Liver (tissue), 9 donors: ENCODE measurements around the gene SS18L1. TPM values are rescaled to one million over a fixed set of nuclear protein-coding genes. Genes with fewer than 3 reads are reported as not detected.

Source experiments
- DNase-seq: peaks from one replicate; pipeline ENCODE4 v3.0.0-alpha.2; 2017; ENCODE audit warnings: low spot score
- H3K27ac ChIP-seq, 2 donors: one replicate each; pipeline ENCODE4 v1.7.0; 2013; ENCODE audit warnings: inconsistent platforms in 2 of 2, low read length in 2 of 2, control low read depth in 1 of 2, low read depth in 1 of 2, mild to moderate bottlenecking in 1 of 2
- H3K27me3 ChIP-seq, 4 donors: one replicate each; pipeline versions ENCODE4 v1.6.1 to v1.7.0; 2013; ENCODE audit warnings: low read length in 3 of 4, inconsistent platforms in 1 of 4, mild to moderate bottlenecking in 1 of 4, moderate library complexity in 1 of 4; ENCODE audit not compliant: control insufficient read depth in 4 of 4, insufficient read depth in 4 of 4
- H3K36me3 ChIP-seq, 4 donors: one replicate each; pipeline versions ENCODE4 v1.6.1 to v1.7.0; 2013; ENCODE audit warnings: low read length in 3 of 4, mild to moderate bottlenecking in 3 of 4, low read depth in 1 of 4, moderate library complexity in 1 of 4; ENCODE audit not compliant: control insufficient read depth in 4 of 4, insufficient read depth in 3 of 4
- H3K4me1 ChIP-seq, 4 donors: one replicate each; pipeline versions ENCODE4 v1.6.1 to v1.7.0; 2013; ENCODE audit warnings: low read length in 3 of 4, mild to moderate bottlenecking in 3 of 4, moderate library complexity in 1 of 4; ENCODE audit not compliant: control insufficient read depth in 4 of 4, insufficient read depth in 4 of 4
- H3K4me3 ChIP-seq, 3 donors: one replicate each; pipeline versions ENCODE4 v1.6.1 to v1.7.0; 2013; ENCODE audit warnings: low read length in 3 of 3, control low read depth in 1 of 3, low read depth in 1 of 3, mild to moderate bottlenecking in 1 of 3
- H3K9ac ChIP-seq, 2 donors: one replicate each; pipeline ENCODE4 v1.7.0; 2013; ENCODE audit warnings: low read length in 2 of 2, mild to moderate bottlenecking in 2 of 2, moderate library complexity in 2 of 2, control low read depth in 1 of 2, low read depth in 1 of 2
- H3K9me3 ChIP-seq, 4 donors: one replicate each; pipeline versions ENCODE4 v1.6.1 to v1.7.0; 2013; ENCODE audit warnings: low read length in 3 of 4; ENCODE audit not compliant: control insufficient read depth in 4 of 4
- ATF3 ChIP-seq: IDR thresholded peaks from 2 replicates; pipeline ENCODE4 v1.6.1; 2016; ENCODE audit warnings: antibody characterized with exemption
- CTCF ChIP-seq: fragments of 150-350 bp; IDR thresholded peaks from 2 replicates; pipeline ENCODE4 v1.5.1; 2017; ENCODE audit warnings: improper control_type of control experiment, low read depth, low read length; ENCODE audit not compliant: missing input control
- EGR1 ChIP-seq, 2 donors: IDR thresholded peaks; 2 replicates each; pipeline ENCODE4 v1.6.1; 2016 to 2018; ENCODE audit warnings: antibody characterized with exemption in 2 of 2, low read depth in 2 of 2
- FOXA1 ChIP-seq: IDR thresholded peaks from 2 replicates; pipeline ENCODE4 v1.6.1; 2016; ENCODE audit warnings: antibody characterized with exemption
- FOXA2 ChIP-seq: IDR thresholded peaks from 2 replicates; pipeline ENCODE4 v1.6.1; 2016; ENCODE audit warnings: antibody characterized with exemption
- GABPA ChIP-seq, 2 donors: IDR thresholded peaks in 1 of 2; conservative IDR thresholded peaks in 1 of 2; 2 replicates each; pipeline ENCODE4 v1.6.1; 2016; ENCODE audit warnings: antibody characterized with exemption in 2 of 2, mild to moderate bottlenecking in 1 of 2, moderate library complexity in 1 of 2
- HNF4A ChIP-seq, 2 donors: conservative IDR thresholded peaks; 2 replicates each; pipeline ENCODE4 v1.6.1; 2016; ENCODE audit warnings: antibody characterized with exemption in 2 of 2, mild to moderate bottlenecking in 2 of 2
- HNF4G ChIP-seq: IDR thresholded peaks from 2 replicates; pipeline ENCODE4 v1.6.1; 2016; ENCODE audit warnings: antibody characterized with exemption
- JUND ChIP-seq, 2 donors: IDR thresholded peaks; 2 replicates each; pipeline ENCODE4 v1.6.1; 2016; ENCODE audit warnings: antibody characterized with exemption in 2 of 2
- MAX ChIP-seq: IDR thresholded peaks from 2 replicates; pipeline ENCODE4 v1.6.1; 2016; ENCODE audit warnings: antibody characterized with exemption
- NR2F2 ChIP-seq: IDR thresholded peaks from 2 replicates; pipeline ENCODE4 v1.6.1; 2016; ENCODE audit warnings: antibody characterized with exemption
- RAD21 ChIP-seq, 2 donors: IDR thresholded peaks; 2 replicates each; pipeline ENCODE4 v1.6.1; 2016; ENCODE audit warnings: antibody characterized with exemption in 2 of 2, mild to moderate bottlenecking in 2 of 2
- REST ChIP-seq: IDR thresholded peaks from 2 replicates; pipeline ENCODE4 v1.6.1; 2016; ENCODE audit warnings: antibody characterized with exemption, mild to moderate bottlenecking
- RXRA ChIP-seq, 2 donors: IDR thresholded peaks; 2 replicates each; pipeline ENCODE4 v1.6.1; 2017 to 2018; ENCODE audit warnings: antibody characterized with exemption in 2 of 2, mild to moderate bottlenecking in 1 of 2
- SP1 ChIP-seq: IDR thresholded peaks from 2 replicates; pipeline ENCODE4 v1.6.1; 2018; ENCODE audit warnings: antibody characterized with exemption, mild to moderate bottlenecking
- TAF1 ChIP-seq: conservative IDR thresholded peaks from 2 replicates; pipeline ENCODE4 v1.6.1; 2016; ENCODE audit warnings: antibody characterized with exemption, mild to moderate bottlenecking
- YY1 ChIP-seq: IDR thresholded peaks from 2 replicates; pipeline ENCODE4 v1.6.1; 2016; ENCODE audit warnings: antibody characterized with exemption, mild to moderate bottlenecking
- ZBTB33 ChIP-seq: IDR thresholded peaks from 2 replicates; pipeline ENCODE4 v1.6.1; 2016; ENCODE audit warnings: antibody characterized with exemption
- WGBS: extraction: QIAGEN DNeasy Blood & Tissue Kit; methylation state at CpG from one replicate; pipeline ENCODE4 v1.1.7; 2013; 5-methylcytosine and 5-hydroxymethylcytosine counted together
- polyA plus RNA-seq, 2 donors: library from polyadenylated mRNA; stranded (reverse) in 1 of 2; unstranded in 1 of 2; fragments of 200-250 nt in 1 of 2; fragments of >200 nt in 1 of 2; fragmentation: Nextera tagmentation in 1 of 2; extraction: Ambion mirVana in 1 of 2; gene quantifications; one replicate each; pipeline versions ENCODE4 v1.2.1 to v1.2.3, GENCODE V29; 2013 to 2015
- total RNA-seq, 2 donors: library from RNA; depleted of rRNA; stranded (reverse); fragments of >200 nt; gene quantifications; one replicate each; pipeline ENCODE4 v1.2.3, GENCODE V29; 2014
- donor health status: healthy.
- donor health status: healthy.
- donor health status: healthy.
- donor health status: healthy.
- donor health status: healthy.

The SS18L1 gene
- total and polyA plus RNA-seq, 4 donors: 6.1 to 24.3 (median 16.7) TPM

GRCh38 chr20:62222266-62222850, 78.8 kb downstream of the SS18L1 start:
- no peak overlapping the region for H3K4me3 ChIP-seq
- no peaks in the 10 kb centered on the region for H3K36me3 ChIP-seq
- no peak overlapping the region for H3K9ac ChIP-seq
- TF ChIP-seq HNF4A (conservative IDR thresholded peaks at IDR 0.05) (no peak), ATF3 (no peak), HNF4G (no peak), TAF1 (no peak), EGR1 (IDR thresholded peaks at IDR 0.05; ENCODE audit: low read depth in 2 of 2) (no peak), MAX (no peak), GABPA (IDR thresholded peaks at IDR 0.05 in 1 of 2, conservative IDR thresholded peaks at IDR 0.05 in 1 of 2) (no peak), RAD21 (IDR thresholded peaks at IDR 0.05) (no peak), SP1 (no peak)
- H3K27me3 ChIP-seq: peaks cover 5 to 11% (median 9%) of the 10 kb centered on the region in 4 donors
- peaks cover 4 to 20% (median 13%) of the 10 kb centered on the region in 4 donors for H3K4me1 ChIP-seq
- no peak for DNase-seq
- H3K9me3 ChIP-seq: no peaks in the 10 kb centered on the region
- WGBS: 86% methylated on average over 18 of the region's 18 CpGs
- no peak overlapping the region for H3K27ac ChIP-seq

DNA sequence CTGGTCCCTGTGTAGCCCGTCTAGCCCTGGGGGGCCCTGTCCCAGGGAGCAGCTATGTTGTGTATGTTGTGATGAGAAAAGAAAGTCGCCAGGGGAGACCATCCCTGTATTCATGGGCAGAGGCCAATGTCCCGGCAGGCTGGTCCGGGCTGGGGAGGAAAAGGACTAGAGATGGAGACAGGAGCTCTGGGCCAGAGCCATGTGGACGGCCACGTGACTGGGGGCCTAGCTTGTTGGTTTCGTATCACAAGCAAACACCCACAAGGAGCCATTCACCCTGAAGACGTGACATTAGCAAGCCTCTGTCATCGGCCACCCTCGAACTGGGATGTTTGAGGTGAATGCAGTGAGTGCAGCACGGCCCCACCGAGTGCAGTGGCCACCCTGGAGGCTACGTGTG, 79.4 kb downstream of the SS18L1 start:
- Histone ChIP-seq H3K36me3 (no peaks in the 10 kb centered on the region), H3K27ac (no peak overlapping the region), H3K4me3 (no peak overlapping the region), H3K27me3 (peaks cover under 1 to 8% (median 6%) of the 10 kb centered on the region in 4 donors), H3K4me1 (peaks cover 4 to 20% (median 13%) of the 10 kb centered on the region in 4 donors), H3K9me3 (no peaks in the 10 kb centered on the region), H3K9ac (no peak overlapping the region)
- no peak for TF ChIP-seq FOXA2
- TF ChIP-seq FOXA1: no peak
- no peak for TF ChIP-seq TAF1
- no peak for TF ChIP-seq YY1
- no peak for TF ChIP-seq JUND (IDR thresholded peaks at IDR 0.05)
- no peak for TF ChIP-seq MAX
- no peak for TF ChIP-seq GABPA (IDR thresholded peaks at IDR 0.05 in 1 of 2, conservative IDR thresholded peaks at IDR 0.05 in 1 of 2)
- TF ChIP-seq RXRA (IDR thresholded peaks at IDR 0.05): no peak
- TF ChIP-seq NR2F2: no peak
- no peak for TF ChIP-seq ZBTB33
- TF ChIP-seq EGR1 (IDR thresholded peaks at IDR 0.05; ENCODE audit: low read depth in 2 of 2): no peak
- no peak for TF ChIP-seq HNF4G
- TF ChIP-seq SP1: no peak
- TF ChIP-seq ATF3: no peak
- no peak for TF ChIP-seq HNF4A (conservative IDR thresholded peaks at IDR 0.05)
- no peak for TF ChIP-seq REST
- no peak for TF ChIP-seq RAD21 (IDR thresholded peaks at IDR 0.05)
- TF ChIP-seq CTCF: no peak
- DNase-seq: no peak
- WGBS: 73% methylated on average over 13 of the region's 13 CpGs
